Thyroid gland (tissue), 4 donors: ENCODE measurements around the gene MED17.

Experiments used
- CTCF ChIP-seq, 6 experiments: fragments of 200-600 bp in 3 of 6; fragments of 450-650 bp in 3 of 6; sonication (generic) in 3 of 6; IDR thresholded peaks; one replicate each; pipeline ENCODE4 v1.5.1; 2016 to 2019; ENCODE audit warnings: antibody characterized with exemption in 6 of 6, mild to moderate bottlenecking in 2 of 6, inconsistent platforms in 1 of 6, moderate library complexity in 1 of 6
- POLR2A ChIP-seq, 2 donors: fragments of 450-650 bp; IDR thresholded peaks; one replicate each; pipeline ENCODE4 v1.6.1; 2017; ENCODE audit warnings: antibody characterized with exemption in 2 of 2, mild to moderate bottlenecking in 2 of 2, moderate library complexity in 1 of 2

GRCh38 chr11:93844568-93844967 lies 60.5 kb downstream of the MED17 start:
- TF ChIP-seq POLR2A (IDR thresholded peaks at IDR 0.05) (no peak), CTCF (IDR thresholded peaks at IDR 0.05) (no peak)
